Progenitor cell of endocrine pancreas (in vitro differentiated cells): ENCODE results near the gene MRPS14. TPM values are rescaled to one million over a fixed set of nuclear protein-coding genes. Genes with fewer than 3 reads are reported as not detected.
"Not testable (repeated sequence)": the region's sequence is repeated elsewhere in the genome, so short reads cannot be mapped to it uniquely, and the experiment has no call there.

Experiments
- DNase-seq: peaks from one replicate; pipeline ENCODE4 v3.0.0; 2021; ENCODE audit warnings: low spot score; ENCODE audit not compliant: unreplicated experiment
- H3K27ac Mint-ChIP-seq: 2 replicates; pipeline ENCODE4 v1.8.0; 2021; ENCODE audit warnings: mild to moderate bottlenecking, moderate library complexity, mixed read lengths
- H3K27me3 Mint-ChIP-seq: 2 replicates; pipeline ENCODE4 v1.8.0; 2021; ENCODE audit warnings: mixed read lengths
- H3K36me3 Mint-ChIP-seq: 2 replicates; pipeline ENCODE4 v1.8.0; 2022; ENCODE audit warnings: mixed read lengths; ENCODE audit not compliant: insufficient read depth
- H3K4me1 Mint-ChIP-seq: 2 replicates; pipeline ENCODE4 v1.8.0; 2021; ENCODE audit warnings: low read depth, mixed read lengths
- H3K4me3 Mint-ChIP-seq: 2 replicates; pipeline ENCODE4 v1.8.0; 2021; ENCODE audit warnings: low read depth, mild to moderate bottlenecking, moderate library complexity, mixed read lengths
- H3K9me3 Mint-ChIP-seq: 2 replicates; pipeline ENCODE4 v1.8.0; 2021; ENCODE audit warnings: low read depth, mixed read lengths
- total RNA-seq: library from RNA; stranded (reverse); gene quantifications from 2 replicates; pipeline ENCODE4 v1.2.1, GENCODE V29; 2021
- TF ChIP-seq, protein P1 (sequence below): fragments of 200-600 bp; sonication (generic); IDR thresholded peaks from one replicate; pipeline ENCODE4 v1.5.0; 2021; ENCODE audit warnings: antibody characterized with exemption, mild to moderate bottlenecking; ENCODE audit not compliant: unreplicated experiment

Gene MRPS14
- total RNA-seq, 1 donor from 2014 or later = 27.5 TPM

DNA sequence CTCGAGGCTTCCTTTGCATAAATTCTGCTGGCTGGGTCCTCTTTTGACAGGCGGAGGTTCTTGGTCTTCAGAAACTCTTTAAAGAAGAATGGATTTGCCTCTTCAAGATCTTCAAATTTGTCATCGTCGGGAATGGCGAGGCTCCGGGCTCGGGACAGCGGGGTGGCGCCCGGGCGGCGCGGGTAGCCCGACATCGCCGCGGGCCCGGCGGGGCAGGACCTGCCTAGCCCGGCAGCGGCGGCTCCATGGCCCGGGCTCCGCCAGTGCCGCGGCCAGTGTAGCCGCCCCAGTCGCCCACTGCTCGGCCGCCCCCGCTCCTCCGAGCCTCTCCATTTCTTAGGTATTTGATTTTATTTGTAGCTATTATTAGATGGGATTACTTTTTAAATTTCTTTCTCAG lies 22.3 kb upstream of the MRPS14 start:
- Mint-ChIP-seq H3K27ac (no peak overlapping the region), H3K36me3 (no peaks in the 10 kb centered on the region), H3K4me3 (no peak overlapping the region), H3K9me3 (peaks cover 13% of the 10 kb centered on the region), H3K4me1 (no peaks in the 10 kb centered on the region), H3K27me3 (peaks cover 6% of the 10 kb centered on the region)
- TF ChIP-seq, protein P1, sequence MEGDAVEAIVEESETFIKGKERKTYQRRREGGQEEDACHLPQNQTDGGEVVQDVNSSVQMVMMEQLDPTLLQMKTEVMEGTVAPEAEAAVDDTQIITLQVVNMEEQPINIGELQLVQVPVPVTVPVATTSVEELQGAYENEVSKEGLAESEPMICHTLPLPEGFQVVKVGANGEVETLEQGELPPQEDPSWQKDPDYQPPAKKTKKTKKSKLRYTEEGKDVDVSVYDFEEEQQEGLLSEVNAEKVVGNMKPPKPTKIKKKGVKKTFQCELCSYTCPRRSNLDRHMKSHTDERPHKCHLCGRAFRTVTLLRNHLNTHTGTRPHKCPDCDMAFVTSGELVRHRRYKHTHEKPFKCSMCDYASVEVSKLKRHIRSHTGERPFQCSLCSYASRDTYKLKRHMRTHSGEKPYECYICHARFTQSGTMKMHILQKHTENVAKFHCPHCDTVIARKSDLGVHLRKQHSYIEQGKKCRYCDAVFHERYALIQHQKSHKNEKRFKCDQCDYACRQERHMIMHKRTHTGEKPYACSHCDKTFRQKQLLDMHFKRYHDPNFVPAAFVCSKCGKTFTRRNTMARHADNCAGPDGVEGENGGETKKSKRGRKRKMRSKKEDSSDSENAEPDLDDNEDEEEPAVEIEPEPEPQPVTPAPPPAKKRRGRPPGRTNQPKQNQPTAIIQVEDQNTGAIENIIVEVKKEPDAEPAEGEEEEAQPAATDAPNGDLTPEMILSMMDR = no peak
- DNase-seq = no peak

DNA sequence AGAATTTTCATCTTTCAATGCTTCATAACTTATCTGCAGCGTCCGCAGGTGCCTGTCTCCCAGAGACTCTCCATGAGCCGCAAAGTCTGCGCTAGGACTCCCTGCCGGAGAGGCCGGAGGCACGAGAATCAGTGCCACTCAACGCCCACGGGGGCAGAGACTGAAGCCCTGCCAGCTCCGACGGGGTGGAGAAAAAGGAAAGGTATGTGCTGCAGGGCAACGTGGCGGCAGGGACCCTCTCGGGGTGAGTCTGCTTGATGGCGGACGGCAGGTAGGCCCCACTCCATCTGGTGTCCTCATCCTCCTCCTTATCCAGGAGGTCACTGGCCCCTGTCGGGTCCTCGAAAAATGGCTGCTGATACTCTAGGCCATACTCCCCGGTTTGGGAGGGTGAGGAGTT lies 21.9 kb upstream of the MRPS14 start:
- no peak overlapping the region for H3K4me3 Mint-ChIP-seq
- DNase-seq = no peak
- no peaks in the 10 kb centered on the region for H3K4me1 Mint-ChIP-seq
- H3K27me3 Mint-ChIP-seq = peaks cover 6% of the 10 kb centered on the region
- no peak overlapping the region for H3K27ac Mint-ChIP-seq
- no peaks in the 10 kb centered on the region for H3K36me3 Mint-ChIP-seq
- peaks cover 13% of the 10 kb centered on the region for H3K9me3 Mint-ChIP-seq
- TF ChIP-seq, protein P1 = no peak

DNA sequence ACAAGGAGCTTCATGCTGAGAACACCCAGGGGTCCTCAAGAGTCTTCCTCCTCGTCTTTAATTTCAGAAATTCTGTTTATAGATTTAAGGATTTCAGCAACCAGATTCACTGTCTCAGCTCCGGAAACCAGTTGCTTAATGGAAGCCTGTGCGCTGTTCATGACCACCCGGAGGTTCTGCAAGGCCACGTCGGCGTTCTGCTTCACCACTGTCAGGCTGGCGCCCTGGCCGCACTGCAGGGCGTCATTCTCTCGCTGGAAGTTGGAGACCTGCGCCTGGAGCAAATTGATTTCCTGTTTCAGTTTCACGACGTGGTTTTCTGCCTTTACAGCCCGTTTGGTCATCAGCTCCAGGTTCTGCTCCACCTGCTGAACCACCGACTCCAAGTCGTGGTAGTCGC lies 21.4 kb upstream of the MRPS14 start:
- not testable (repeated sequence) for H3K4me1 Mint-ChIP-seq, DNase-seq, H3K27ac Mint-ChIP-seq, H3K4me3 Mint-ChIP-seq, H3K27me3 Mint-ChIP-seq, H3K36me3 Mint-ChIP-seq
- peaks cover 13% of the 10 kb centered on the region for H3K9me3 Mint-ChIP-seq

DNA sequence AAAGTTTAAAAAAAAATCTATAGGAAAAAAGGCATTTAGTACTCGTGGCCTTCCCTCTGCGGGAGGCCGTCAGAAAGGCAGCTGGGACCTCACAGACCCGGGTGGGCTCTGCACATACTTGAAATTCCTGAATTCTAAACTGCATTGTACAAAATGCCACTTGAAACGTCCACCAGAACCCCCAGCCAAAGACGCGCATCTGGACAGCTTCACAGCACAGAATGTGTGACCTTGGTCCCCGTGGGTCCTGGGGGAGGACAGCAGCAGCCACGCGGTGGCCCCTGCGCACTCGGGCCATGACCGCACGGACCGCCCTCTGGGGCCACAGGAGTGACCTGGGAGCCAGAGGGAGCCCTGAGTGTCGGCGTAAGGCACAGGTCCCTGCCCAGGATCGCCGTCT lies 20.6 kb upstream of the MRPS14 start:
- H3K4me3 Mint-ChIP-seq = no peak overlapping the region
- H3K27me3 Mint-ChIP-seq = peaks cover 2% of the 10 kb centered on the region
- TF ChIP-seq, protein P1 = no peak
- H3K36me3 Mint-ChIP-seq = no peaks in the 10 kb centered on the region
- no peak overlapping the region for H3K27ac Mint-ChIP-seq
- no peaks in the 10 kb centered on the region for H3K4me1 Mint-ChIP-seq
- DNase-seq = no peak
- H3K9me3 Mint-ChIP-seq = peaks cover 13% of the 10 kb centered on the region

DNA sequence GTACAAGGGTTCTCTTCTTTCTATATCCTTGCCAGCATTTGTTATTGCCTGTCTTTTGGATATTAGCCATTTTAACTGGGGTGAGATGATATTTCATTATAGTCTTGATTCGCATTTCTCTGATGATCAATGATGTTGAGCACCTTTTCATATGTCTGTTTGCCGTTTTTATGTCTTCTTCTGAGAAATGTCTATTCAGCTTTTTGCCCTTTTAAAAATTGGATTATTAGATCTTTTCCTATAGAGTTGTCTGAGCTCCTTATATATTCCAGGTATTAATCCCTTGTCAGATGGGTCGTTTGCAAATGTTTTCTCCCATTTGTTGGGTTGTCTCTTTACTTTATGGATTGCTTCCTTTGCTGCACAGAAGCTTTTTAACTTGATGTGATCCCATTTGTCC lies 19.4 kb upstream of the MRPS14 start:
- Mint-ChIP-seq H3K27ac (no peak overlapping the region), H3K9me3 (peaks cover 13% of the 10 kb centered on the region), H3K27me3 (peaks cover 2% of the 10 kb centered on the region), H3K4me1 (no peaks in the 10 kb centered on the region), H3K4me3 (no peak overlapping the region), H3K36me3 (no peaks in the 10 kb centered on the region)
- no peak for DNase-seq
- TF ChIP-seq, protein P1 = no peak

DNA sequence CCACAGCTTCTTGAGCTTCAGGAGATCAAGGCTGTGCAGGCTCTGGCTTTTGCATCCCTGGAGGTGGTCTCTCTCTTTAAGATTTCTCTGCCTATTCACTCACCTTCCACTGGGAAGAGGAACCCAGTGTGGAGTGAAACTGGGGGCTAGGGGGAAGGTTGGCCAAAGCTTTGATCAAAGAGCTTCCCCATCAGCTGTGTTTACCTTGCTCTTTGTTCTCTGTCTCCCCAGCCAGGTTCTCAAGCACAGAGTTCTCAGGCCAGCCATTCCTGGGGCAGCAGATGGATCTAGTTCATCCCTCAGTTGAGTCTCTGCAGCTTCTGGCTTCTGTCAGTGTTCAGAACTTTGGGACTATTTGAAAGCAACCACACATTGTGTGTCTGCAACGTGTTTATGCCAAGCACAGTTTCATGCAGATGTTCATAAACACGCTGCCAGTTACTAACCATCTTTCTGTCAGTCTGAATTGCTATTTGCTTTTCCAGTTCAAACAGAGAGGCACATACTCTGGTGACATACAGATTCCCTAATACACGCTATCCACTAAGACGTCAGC lies 17.2 kb upstream of the MRPS14 start:
- peaks cover 3% of the 10 kb centered on the region for H3K9me3 Mint-ChIP-seq
- no peak overlapping the region for H3K27ac Mint-ChIP-seq
- TF ChIP-seq, protein P1 = no peak
- DNase-seq = no peak
- H3K27me3 Mint-ChIP-seq = peaks cover 2% of the 10 kb centered on the region
- no peak overlapping the region for H3K4me3 Mint-ChIP-seq
- H3K4me1 Mint-ChIP-seq = no peaks in the 10 kb centered on the region
- H3K36me3 Mint-ChIP-seq = no peaks in the 10 kb centered on the region
